ENCODE measurements around the gene KLHDC3.
A peak's percentile ranks its signal among the peaks of the same experiment; 100 is the strongest.

KLHDC3 gene

GRCh38 chr6:43055966-43056365, 41.9 kb downstream of the KLHDC3 start:
- Histone ChIP-seq H3K9me3 (ENCODE audit: insufficient read depth, low read length, severe bottlenecking) (no peaks in the 10 kb centered on the region), H3K36me3 (ENCODE audit: insufficient read depth, low read length) (peaks cover 22% of the 10 kb centered on the region), H3K4me2 (ENCODE audit: insufficient read depth, low read length) (no peak overlapping the region), H4K20me1 (ENCODE audit: insufficient read depth, low read length) (0 out of 2 replicates have a peak, but pooled peaks cover 2% of the 10 kb centered on the region), H3K9ac (ENCODE audit: low read depth, low read length) (no peak overlapping the region), H3K4me1 (ENCODE audit: insufficient read depth, low read length) (peaks cover 60% of the 10 kb centered on the region), H3K27me3 (ENCODE audit: insufficient read depth, low read length, poor library complexity) (no peaks in the 10 kb centered on the region), H3K79me2 (ENCODE audit: insufficient read depth, low read length) (peaks cover 48% of the 10 kb centered on the region), H3K4me3 (ENCODE audit: low read depth in 1 of 2, low read length in 2 of 2) (no peak overlapping the region), H2AFZ (ENCODE audit: low read depth, low read length) (no peak overlapping the region), H3K27ac (ENCODE audit: low read length) (no peak overlapping the region)
- no peak for ATAC-seq (ENCODE audit: insufficient read depth, low read depth)
- no peak for DNase-seq
- TF ChIP-seq EZH2 (IDR thresholded peaks at IDR 0.05; ENCODE audit: borderline replicate concordance, low read depth, low read length, severe bottlenecking) (no peak), CTCF (IDR thresholded peaks at IDR 0.05; ENCODE audit: borderline replicate concordance, extremely low read depth, low read length, poor library complexity, severe bottlenecking) (no peak)

- Histone ChIP-seq H2AFZ (ENCODE audit: low read depth, low read length) (peak overlapping the region; percentile 80; the same call in 1 of the 2 replicates), H3K27ac (ENCODE audit: low read length) (peak overlapping the region; percentile 73), H3K79me2 (ENCODE audit: insufficient read depth, low read length) (peaks cover 33% of the 10 kb centered on the region), H3K36me3 (ENCODE audit: insufficient read depth, low read length) (peaks cover 22% of the 10 kb centered on the region), H3K9me3 (ENCODE audit: insufficient read depth, low read length, severe bottlenecking) (no peaks in the 10 kb centered on the region), H3K4me1 (ENCODE audit: insufficient read depth, low read length) (peaks cover 40% of the 10 kb centered on the region), H3K9ac (ENCODE audit: low read depth, low read length) (peak overlapping the region; percentile 65), H3K4me2 (ENCODE audit: insufficient read depth, low read length) (peak overlapping the region; percentile 95), H3K27me3 (ENCODE audit: insufficient read depth, low read length, poor library complexity) (no peaks in the 10 kb centered on the region), H3K4me3 (ENCODE audit: low read depth in 1 of 2, low read length in 2 of 2) (peak overlapping the region; percentile 56 to 78), H4K20me1 (ENCODE audit: insufficient read depth, low read length) (0 out of 2 replicates have a peak, but pooled peaks cover 2% of the 10 kb centered on the region)
- no peak for TF ChIP-seq EZH2 (IDR thresholded peaks at IDR 0.05; ENCODE audit: borderline replicate concordance, low read depth, low read length, severe bottlenecking)
- no peak for TF ChIP-seq CTCF (IDR thresholded peaks at IDR 0.05; ENCODE audit: borderline replicate concordance, extremely low read depth, low read length, poor library complexity, severe bottlenecking)
- no peak for DNase-seq
- no peak for ATAC-seq (ENCODE audit: insufficient read depth, low read depth)
Observed at GRCh38 chr6:43058531-43058930, 44.5 kb downstream of the KLHDC3 start.

- Histone ChIP-seq H3K4me2 (ENCODE audit: insufficient read depth, low read length) (peak within 1 kb of the TSS; percentile 95), H3K27ac (ENCODE audit: low read length) (peak within 1 kb of the TSS; percentile 86), H2AFZ (ENCODE audit: low read depth, low read length) (peak within 1 kb of the TSS; percentile 85), H4K20me1 (ENCODE audit: insufficient read depth, low read length) (0 out of 2 replicates have a peak, but pooled peaks cover 2% of the 10 kb centered on the region), H3K9ac (ENCODE audit: low read depth, low read length) (peak within 1 kb of the TSS; percentile 65), H3K27me3 (ENCODE audit: insufficient read depth, low read length, poor library complexity) (no peaks in the 10 kb centered on the region), H3K4me1 (ENCODE audit: insufficient read depth, low read length) (peaks cover 34% of the 10 kb centered on the region), H3K79me2 (ENCODE audit: insufficient read depth, low read length) (peaks cover 29% of the 10 kb centered on the region), H3K36me3 (ENCODE audit: insufficient read depth, low read length) (peaks cover 22% of the 10 kb centered on the region), H3K4me3 (ENCODE audit: low read depth in 1 of 2, low read length in 2 of 2) (peak within 1 kb of the TSS; percentile 56 to 78), H3K9me3 (ENCODE audit: insufficient read depth, low read length, severe bottlenecking) (no peaks in the 10 kb centered on the region)
- ATAC-seq (ENCODE audit: insufficient read depth, low read depth) (peak; percentile 97), DNase-seq (peak; percentile 98)
- TF ChIP-seq CTCF (IDR thresholded peaks at IDR 0.05; ENCODE audit: borderline replicate concordance, extremely low read depth, low read length, poor library complexity, severe bottlenecking): no peak
- TF ChIP-seq EZH2 (IDR thresholded peaks at IDR 0.05; ENCODE audit: borderline replicate concordance, low read depth, low read length, severe bottlenecking): no peak
Observed at GRCh38 chr6:43059168-43060033, 45.4 kb downstream of the KLHDC3 start, which contains the start of the genes KLC4 and MRPL2. KLC4 (plus strand) TSS chr6:43059631; CDS start chr6:43061336, 1,705 bp downstream. MRPL2 (minus strand) TSS chr6:43059434; CDS start chr6:43059381, 53 bp downstream.

Data from DND-41 (cell line).